MCF 10A (cell line): Measurements from ENCODE around the gene VEGFA. TPM values are rescaled to one million over a fixed set of nuclear protein-coding genes. Genes with fewer than 3 reads are reported as not detected.
A peak's percentile ranks its signal among the peaks of the same experiment; 100 is the strongest.

Experiments
- BruUV-seq: library from RNA; stranded (reverse); fragments of 400-500 nt; replicated peaks from 2 replicates; lab custom pipeline; 2021; lab: Mats Ljungman, UMichigan
- CTCF ChIA-PET: fragments of 300-600 bp; sonication (Branson Sonifier 250); formaldehyde crosslinking; extraction: SDS; loops from one replicate; lab custom pipeline; 2021; ENCODE audit warnings: antibody characterized with exemption, inconsistent platforms; lab: Yijun Ruan, JAX
- POLR2A ChIA-PET: fragments of 300-600, 350-650 bp; sonication (Branson Sonifier 250); formaldehyde crosslinking; extraction: SDS; loops from one replicate; lab custom pipeline; 2020; ENCODE audit warnings: antibody characterized with exemption, inconsistent platforms; lab: Yijun Ruan, JAX
- DNase-seq: peaks from one replicate; pipeline ENCODE4 v3.0.0-alpha.2; 2018; ENCODE audit not compliant: unreplicated experiment
- H3K27ac Mint-ChIP-seq: one replicate; pipeline ENCODE4 v1.8.0; 2022; ENCODE audit warnings: mild to moderate bottlenecking, low read depth, mixed read lengths; ENCODE audit not compliant: unreplicated experiment
- H3K27me3 Mint-ChIP-seq: one replicate; pipeline ENCODE4 v1.8.0; 2022; ENCODE audit warnings: mixed read lengths; ENCODE audit not compliant: insufficient read depth, unreplicated experiment
- H3K36me3 Mint-ChIP-seq: one replicate; pipeline ENCODE4 v1.8.0; 2022; ENCODE audit warnings: mild to moderate bottlenecking, moderate library complexity, mixed read lengths; ENCODE audit not compliant: insufficient read depth, unreplicated experiment
- H3K4me1 Mint-ChIP-seq: one replicate; pipeline ENCODE4 v1.8.0; 2022; ENCODE audit warnings: mixed read lengths; ENCODE audit not compliant: insufficient read depth, unreplicated experiment
- H3K4me3 Mint-ChIP-seq: one replicate; pipeline ENCODE4 v1.8.0; 2022; ENCODE audit warnings: mild to moderate bottlenecking, moderate library complexity, mixed read lengths; ENCODE audit not compliant: unreplicated experiment
- H3K9me3 Mint-ChIP-seq: one replicate; pipeline ENCODE4 v1.8.0; 2022; ENCODE audit warnings: mixed read lengths; ENCODE audit not compliant: unreplicated experiment
- intact Hi-C: fragments of 100-400 bp; cut with micrococcal nuclease; formaldehyde crosslinking; loops from 2 replicates; pipeline ENCODE4 v1.14.1; 2022
- total RNA-seq: library from RNA; stranded (reverse); gene quantifications from 2 replicates; pipeline ENCODE4 v1.2.3, GENCODE V29; 2022
- TF ChIP-seq, protein P1 (sequence below): fragments of 200-600 bp; IDR thresholded peaks from one replicate; pipeline ENCODE4 v1.8.0; 2022; ENCODE audit warnings: antibody characterized with exemption, mild to moderate bottlenecking; ENCODE audit not compliant: unreplicated experiment

Gene VEGFA
- total RNA-seq, 1 experiment from 2014 or later: 265 TPM

DNA sequence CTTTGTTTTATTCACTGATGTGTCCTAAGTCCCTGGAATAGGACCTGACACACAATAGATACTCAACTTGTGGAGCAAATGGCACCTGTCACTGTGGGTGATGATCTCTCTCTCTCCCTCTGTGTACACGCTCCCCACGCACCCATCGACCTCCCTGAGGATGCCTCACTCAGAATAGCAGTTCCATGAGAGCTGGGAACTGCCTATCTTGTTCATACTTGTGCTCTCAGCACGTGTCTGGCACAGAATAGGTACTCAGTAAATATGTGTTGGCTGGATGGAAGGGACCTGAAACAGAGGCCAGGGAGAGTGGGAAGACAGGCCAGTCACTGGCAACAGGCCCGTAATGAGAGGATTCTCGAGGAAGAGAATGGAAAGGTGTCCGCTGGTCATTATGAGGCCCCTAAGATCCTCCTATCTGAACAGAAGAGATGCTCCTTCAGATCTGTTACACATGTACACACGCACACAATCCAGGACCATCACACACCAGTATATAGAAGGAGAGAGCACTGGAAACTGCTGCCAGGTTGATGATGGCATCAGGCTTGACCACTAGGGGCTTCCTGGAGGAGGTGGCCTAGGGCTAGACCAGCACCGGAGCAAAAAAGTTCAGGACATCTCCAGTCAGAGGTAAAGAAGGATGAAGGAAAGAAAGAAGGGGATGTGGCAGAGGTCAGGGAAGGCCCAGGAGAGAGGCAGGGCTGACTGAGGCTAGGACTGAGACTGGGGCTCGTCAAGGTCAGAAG lies 30.9 kb downstream of the VEGFA start:
- no peak overlapping the region for H3K27ac Mint-ChIP-seq
- H3K27me3 Mint-ChIP-seq: no peaks in the 10 kb centered on the region
- no TSS peak for BruUV-seq
- DNase-seq: no peak
- intact Hi-C loops: no loop called here
- H3K9me3 Mint-ChIP-seq: no peaks in the 10 kb centered on the region
- TF ChIP-seq, protein P1, sequence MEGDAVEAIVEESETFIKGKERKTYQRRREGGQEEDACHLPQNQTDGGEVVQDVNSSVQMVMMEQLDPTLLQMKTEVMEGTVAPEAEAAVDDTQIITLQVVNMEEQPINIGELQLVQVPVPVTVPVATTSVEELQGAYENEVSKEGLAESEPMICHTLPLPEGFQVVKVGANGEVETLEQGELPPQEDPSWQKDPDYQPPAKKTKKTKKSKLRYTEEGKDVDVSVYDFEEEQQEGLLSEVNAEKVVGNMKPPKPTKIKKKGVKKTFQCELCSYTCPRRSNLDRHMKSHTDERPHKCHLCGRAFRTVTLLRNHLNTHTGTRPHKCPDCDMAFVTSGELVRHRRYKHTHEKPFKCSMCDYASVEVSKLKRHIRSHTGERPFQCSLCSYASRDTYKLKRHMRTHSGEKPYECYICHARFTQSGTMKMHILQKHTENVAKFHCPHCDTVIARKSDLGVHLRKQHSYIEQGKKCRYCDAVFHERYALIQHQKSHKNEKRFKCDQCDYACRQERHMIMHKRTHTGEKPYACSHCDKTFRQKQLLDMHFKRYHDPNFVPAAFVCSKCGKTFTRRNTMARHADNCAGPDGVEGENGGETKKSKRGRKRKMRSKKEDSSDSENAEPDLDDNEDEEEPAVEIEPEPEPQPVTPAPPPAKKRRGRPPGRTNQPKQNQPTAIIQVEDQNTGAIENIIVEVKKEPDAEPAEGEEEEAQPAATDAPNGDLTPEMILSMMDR: no peak
- no peaks in the 10 kb centered on the region for H3K36me3 Mint-ChIP-seq
- CTCF ChIA-PET: no interaction called here
- POLR2A ChIA-PET: no interaction called here
- peaks cover 39% of the 10 kb centered on the region for H3K4me1 Mint-ChIP-seq
- H3K4me3 Mint-ChIP-seq: no peak overlapping the region

DNA sequence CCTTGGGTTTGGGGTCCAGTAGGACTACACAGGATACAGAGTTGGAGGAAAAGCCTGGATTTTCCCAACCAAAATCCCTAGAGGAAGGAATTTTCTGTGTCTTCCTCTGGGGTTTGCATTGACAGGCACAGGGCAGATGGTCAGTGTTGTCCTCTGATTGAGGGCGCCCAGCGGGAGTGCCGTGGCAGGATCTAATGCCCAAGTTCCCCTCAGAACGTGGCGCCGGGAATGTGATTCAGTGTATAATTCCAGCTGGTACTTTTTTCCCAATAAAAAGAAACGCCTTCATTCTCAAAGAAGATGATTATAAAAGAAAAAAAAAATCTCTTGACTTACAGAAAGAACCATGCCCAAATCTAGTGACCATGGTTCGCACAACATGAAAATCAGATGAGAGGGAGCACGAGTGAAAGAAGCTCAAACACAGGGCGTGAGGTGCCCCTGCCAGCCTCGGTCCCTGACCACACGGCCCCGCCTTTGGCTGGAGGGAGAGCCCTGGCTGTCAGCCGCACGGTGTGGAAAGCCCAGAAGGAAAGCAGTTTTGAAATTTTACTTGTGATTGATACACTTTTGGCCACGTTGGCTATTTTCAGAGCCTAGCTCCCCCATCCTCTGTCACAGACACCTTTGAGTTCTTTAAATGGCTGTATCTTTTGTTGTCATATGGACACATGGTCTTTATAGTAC lies 31.6 kb downstream of the VEGFA start:
- TF ChIP-seq, protein P1: no peak
- ChIA-PET CTCF (interaction anchor here (0.6 to 1.4 kb wide), 3 partner anchors 36 to 654 kb away, joined by 3 to 4 read pairs (median 4); no protein-coding TSS in a partner anchor), POLR2A (interaction anchor here (0.9 kb wide), 1 partner anchor 180 kb away, joined by 3 read pairs; no protein-coding TSS in a partner anchor)
- intact Hi-C loops: no loop called here
- no peak overlapping the region for H3K4me3 Mint-ChIP-seq
- H3K27ac Mint-ChIP-seq: no peak overlapping the region
- no peak for DNase-seq
- no TSS peak for BruUV-seq
- H3K4me1 Mint-ChIP-seq: peaks cover 39% of the 10 kb centered on the region
- no peaks in the 10 kb centered on the region for H3K9me3 Mint-ChIP-seq
- no peaks in the 10 kb centered on the region for H3K36me3 Mint-ChIP-seq
- no peaks in the 10 kb centered on the region for H3K27me3 Mint-ChIP-seq

DNA sequence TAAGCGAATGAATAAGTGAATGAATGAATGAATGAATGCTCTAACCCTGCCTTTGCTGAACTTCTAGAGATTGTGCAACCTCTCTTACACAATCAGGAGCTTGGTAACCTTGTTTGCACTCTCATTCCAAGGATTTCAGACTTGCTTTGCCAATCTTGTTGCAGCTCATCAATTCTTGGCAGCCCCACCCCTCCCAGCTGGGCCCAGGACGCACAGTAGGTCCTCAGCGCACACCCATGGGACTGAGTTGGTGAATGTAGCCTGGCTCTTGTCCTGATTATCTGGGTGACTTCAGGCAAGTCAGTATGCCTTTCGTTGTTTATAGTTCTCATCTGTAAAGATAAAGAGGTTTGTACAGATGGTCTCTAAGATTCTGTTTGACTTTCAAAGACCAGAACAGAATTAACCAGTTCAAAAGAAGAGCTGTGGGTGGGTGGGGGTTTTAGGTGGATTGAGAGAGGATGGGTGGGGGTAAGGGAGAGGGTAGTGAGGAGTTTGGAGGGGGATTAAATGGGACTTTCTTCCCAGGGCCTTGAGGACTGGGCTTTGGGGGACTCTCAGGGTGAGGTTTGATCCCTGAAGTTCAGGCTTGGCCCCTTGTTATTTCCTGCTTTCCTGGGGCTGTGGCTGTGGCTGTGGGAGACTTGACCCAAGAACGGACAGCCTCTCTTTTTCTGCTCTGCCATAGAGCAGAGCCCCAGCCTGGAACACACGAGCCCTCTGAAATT lies 33.2 kb downstream of the VEGFA start:
- CTCF ChIA-PET: interaction anchor here (0.6 to 1.4 kb wide), 3 partner anchors 30 to 419 kb away, joined by 3 to 4 read pairs (median 4); no protein-coding TSS in a partner anchor
- POLR2A ChIA-PET: interaction anchor here (0.7 to 1.3 kb wide), 2 partner anchors 33 to 1761 kb away, joined by 3 to 4 read pairs; partner anchors contain the start of gene VEGFA
- intact Hi-C loops: no loop called here
- Mint-ChIP-seq H3K27me3 (no peaks in the 10 kb centered on the region), H3K27ac (no peak overlapping the region), H3K4me3 (no peak overlapping the region), H3K4me1 (peaks cover 50% of the 10 kb centered on the region), H3K36me3 (no peaks in the 10 kb centered on the region), H3K9me3 (no peaks in the 10 kb centered on the region)
- peak; percentile 52 for DNase-seq
- TF ChIP-seq, protein P1: no peak
- no TSS peak for BruUV-seq
